ENCODE results near the gene ZNF660.

DNA sequence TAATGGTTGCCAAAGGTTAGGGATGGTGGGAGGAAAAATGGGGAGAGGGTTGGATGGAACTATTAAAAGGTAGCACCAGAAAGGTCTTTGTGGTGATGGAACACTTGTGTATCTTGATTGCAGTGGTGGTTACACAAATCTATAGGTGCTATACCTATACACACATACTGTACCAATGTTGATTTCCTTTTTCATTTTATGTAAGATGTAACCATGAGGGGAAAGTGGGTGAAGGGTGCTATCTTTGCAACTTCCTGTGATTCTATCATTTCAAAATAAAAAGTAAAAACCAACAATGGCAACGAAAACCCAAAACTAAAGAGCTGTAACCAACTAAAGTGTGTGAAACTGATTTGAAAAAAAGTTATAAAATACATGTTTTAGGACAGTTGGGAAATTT is 63.0 kb downstream of the ZNF660 start:
- TF ChIP-seq, protein P1, sequence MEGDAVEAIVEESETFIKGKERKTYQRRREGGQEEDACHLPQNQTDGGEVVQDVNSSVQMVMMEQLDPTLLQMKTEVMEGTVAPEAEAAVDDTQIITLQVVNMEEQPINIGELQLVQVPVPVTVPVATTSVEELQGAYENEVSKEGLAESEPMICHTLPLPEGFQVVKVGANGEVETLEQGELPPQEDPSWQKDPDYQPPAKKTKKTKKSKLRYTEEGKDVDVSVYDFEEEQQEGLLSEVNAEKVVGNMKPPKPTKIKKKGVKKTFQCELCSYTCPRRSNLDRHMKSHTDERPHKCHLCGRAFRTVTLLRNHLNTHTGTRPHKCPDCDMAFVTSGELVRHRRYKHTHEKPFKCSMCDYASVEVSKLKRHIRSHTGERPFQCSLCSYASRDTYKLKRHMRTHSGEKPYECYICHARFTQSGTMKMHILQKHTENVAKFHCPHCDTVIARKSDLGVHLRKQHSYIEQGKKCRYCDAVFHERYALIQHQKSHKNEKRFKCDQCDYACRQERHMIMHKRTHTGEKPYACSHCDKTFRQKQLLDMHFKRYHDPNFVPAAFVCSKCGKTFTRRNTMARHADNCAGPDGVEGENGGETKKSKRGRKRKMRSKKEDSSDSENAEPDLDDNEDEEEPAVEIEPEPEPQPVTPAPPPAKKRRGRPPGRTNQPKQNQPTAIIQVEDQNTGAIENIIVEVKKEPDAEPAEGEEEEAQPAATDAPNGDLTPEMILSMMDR (IDR thresholded peaks at IDR 0.05): no peak
- TF ChIP-seq POLR2A (IDR thresholded peaks at IDR 0.05): no peak
